GM12878 (cell line): ENCODE data around the gene MEIG1. TPM values are rescaled to one million over a fixed set of nuclear protein-coding genes. Genes with fewer than 3 reads are reported as not detected.
"Not testable (repeated sequence)": the region's sequence is repeated elsewhere in the genome, so short reads cannot be mapped to it uniquely, and the experiment has no call there.

Experiments
- ATAC-seq: fragments of 200-7000 bp; cut with Tn5 transposase; 3 replicates; pipeline ENCODE4 v1.9.1; 2020; ENCODE audit warnings: mild to moderate bottlenecking, moderate library complexity
- BruUV-seq: library from RNA; stranded (reverse); fragments of 400-500 nt; replicated peaks from 2 replicates; lab custom pipeline; 2021; lab: Mats Ljungman, UMichigan
- CTCF ChIA-PET: fragments of 300-600 bp; sonication (Branson Sonifier 250); formaldehyde crosslinking; extraction: SDS; loops from one replicate; lab custom pipeline; 2021; ENCODE audit warnings: inconsistent platforms; lab: Yijun Ruan, JAX
- POLR2A ChIA-PET: fragments of 350-600 bp; formaldehyde crosslinking; extraction: SDS; loops from one replicate; lab custom pipeline; 2021; ENCODE audit warnings: inconsistent platforms; lab: Charles Lee
- RAD21 ChIA-PET: fragments of 300-600 bp; sonication (Branson Sonifier 250); formaldehyde crosslinking; loops from one replicate; lab custom pipeline; 2023; ENCODE audit warnings: antibody characterized with exemption; ENCODE audit not compliant: unreplicated experiment; lab: Charles Lee
- SMC1A ChIA-PET: fragments of 300-600 bp; sonication (Branson Sonifier 250); formaldehyde crosslinking; loops from one replicate; lab custom pipeline; 2023; ENCODE audit not compliant: unreplicated experiment, uncharacterized antibody; lab: Charles Lee
- DNase-seq: peaks from one replicate; pipeline ENCODE4 v3.0.0-alpha.2; 2011; ENCODE audit warnings: low read depth, low spot score
- FAIRE-seq: peaks from 3 replicates; lab custom pipeline; 2011; peaks lifted over from hg19 to GRCh38; lab: Jason Lieb, UNC
- H2AFZ ChIP-seq: 2 replicates; pipeline ENCODE4 v1.6.0; 2011; ENCODE audit warnings: low read depth, low read length, control low read depth; ENCODE audit not compliant: control insufficient read depth
- H3K27ac ChIP-seq: 2 replicates; pipeline ENCODE4 v1.5.1; 2011; ENCODE audit warnings: control low read depth; ENCODE audit not compliant: control insufficient read depth, insufficient read depth
- H3K27me3 ChIP-seq, 2 experiments: replicated peaks in 1 of 2; 2 replicates each; pipeline versions ENCODE4 v1.6.0 to v1.6.1; 2011; ENCODE audit warnings: low read length in 1 of 2; ENCODE audit not compliant: control insufficient read depth in 2 of 2, insufficient read depth in 2 of 2
- H3K36me3 ChIP-seq, 2 experiments: 2 replicates each; pipeline ENCODE4 v1.5.1; 2011; ENCODE audit warnings: low read length in 1 of 2; ENCODE audit not compliant: control insufficient read depth in 2 of 2, insufficient read depth in 2 of 2
- H3K4me1 ChIP-seq: 2 replicates; pipeline ENCODE4 v1.6.1; 2011; ENCODE audit warnings: mild to moderate bottlenecking, low read length, moderate library complexity, mixed read lengths; ENCODE audit not compliant: control insufficient read depth, insufficient read depth
- H3K4me2 ChIP-seq: 2 replicates; pipeline ENCODE4 v1.6.0; 2011; ENCODE audit warnings: control low read depth; ENCODE audit not compliant: control insufficient read depth, insufficient read depth
- H3K4me3 ChIP-seq: fragments of 200-600 bp; sonication (generic); 2 replicates; pipeline ENCODE4 v1.5.1; 2016
- H3K79me2 ChIP-seq: 2 replicates; pipeline ENCODE4 v1.6.0; 2011; ENCODE audit warnings: low read length; ENCODE audit not compliant: control insufficient read depth, insufficient read depth
- H3K9ac ChIP-seq: 2 replicates; pipeline ENCODE4 v1.8.0; 2011; ENCODE audit warnings: low read length, control low read depth, mixed read lengths; ENCODE audit not compliant: control insufficient read depth, insufficient read depth
- H3K9me3 ChIP-seq: replicated peaks from 3 replicates; pipeline ENCODE4 v1.5.1; 2011; ENCODE audit warnings: mild to moderate bottlenecking, low read length; ENCODE audit not compliant: control insufficient read depth, insufficient read depth
- H4K20me1 ChIP-seq: 2 replicates; pipeline ENCODE4 v1.6.0; 2011; ENCODE audit not compliant: control insufficient read depth, insufficient read depth
- BCL11A ChIP-seq: IDR thresholded peaks from 2 replicates; pipeline ENCODE4 v1.6.1; 2011; ENCODE audit warnings: low read depth, low read length
- CBFB ChIP-seq: IDR thresholded peaks from 2 replicates; pipeline ENCODE4 v1.6.1; 2016; ENCODE audit warnings: antibody characterized with exemption, low read depth
- CEBPZ ChIP-seq: fragments of 150-350 bp; IDR thresholded peaks from 2 replicates; pipeline ENCODE4 v1.6.1; 2016; ENCODE audit warnings: low read depth, low read length
- FOXM1 ChIP-seq: IDR thresholded peaks from 2 replicates; pipeline ENCODE4 v1.6.1; 2012; ENCODE audit warnings: low read depth, mild to moderate bottlenecking, inconsistent platforms, low read length, moderate library complexity
- IKZF2 ChIP-seq, 2 experiments: fragments of 450-650 bp; IDR thresholded peaks; 2 replicates each; pipeline ENCODE4 v1.6.1; 2017; ENCODE audit warnings: mild to moderate bottlenecking in 2 of 2, moderate library complexity in 2 of 2
- KDM1A ChIP-seq: fragments of 200-600 bp; sonication (generic); IDR thresholded peaks from 2 replicates; pipeline ENCODE4 v1.6.1; 2016; ENCODE audit warnings: borderline replicate concordance
- MXI1 ChIP-seq: fragments of 150-350 bp; IDR thresholded peaks from 2 replicates; pipeline ENCODE4 v1.6.1; 2011; ENCODE audit warnings: low read depth, mild to moderate bottlenecking, inconsistent platforms, low read length, improper control_type of control experiment
- RB1 ChIP-seq: fragments of 450-650 bp; formaldehyde crosslinking; IDR thresholded peaks from 2 replicates; pipeline ENCODE4 v1.6.1; 2017; ENCODE audit warnings: mild to moderate bottlenecking, borderline replicate concordance
- SUZ12 ChIP-seq: fragments of 200-600 bp; sonication (generic); IDR thresholded peaks from one replicate; pipeline ENCODE4 v1.6.1; 2018; ENCODE audit warnings: antibody characterized with exemption, mild to moderate bottlenecking; ENCODE audit not compliant: unreplicated experiment
- TAF1 ChIP-seq: IDR thresholded peaks from 2 replicates; pipeline ENCODE4 v1.6.1; 2011; ENCODE audit warnings: mild to moderate bottlenecking, low read depth, low read length, borderline replicate concordance
- TBL1XR1 ChIP-seq: IDR thresholded peaks from 2 replicates; pipeline ENCODE4 v1.6.1; 2012; ENCODE audit warnings: low read depth, low read length, improper control_type of control experiment
- ZNF207 ChIP-seq: fragments of 450-650 bp; IDR thresholded peaks from 2 replicates; pipeline ENCODE4 v1.6.1; 2014; ENCODE audit warnings: antibody characterized with exemption, mild to moderate bottlenecking, borderline replicate concordance
- ZNF687 ChIP-seq: fragments of 450-650 bp; IDR thresholded peaks from 2 replicates; pipeline ENCODE4 v1.6.1; 2017; ENCODE audit warnings: mild to moderate bottlenecking, moderate library complexity
- whole genome bisulfite sequencing: methylation state at CpG from one replicate; pipeline ENCODE4 v1.1.6; 2016; ENCODE audit warnings: low lambda C conversion rate; ENCODE audit not compliant: insufficient replicate concordance, insufficient coverage; ENCODE audit errors: missing lambda C conversion rate; 5-methylcytosine and 5-hydroxymethylcytosine counted together
- in situ Hi-C: fragments of 300-500 bp; cut with MboI; formaldehyde crosslinking; loops from 9 replicates; pipeline ENCODE4 v1.14.3; 2018; ENCODE audit warnings: mixed read lengths
- intact Hi-C: fragments of 100-400 bp; cut with micrococcal nuclease; formaldehyde crosslinking; loops from one replicate; pipeline ENCODE4 v1.14.2; 2022; ENCODE audit not compliant: unreplicated experiment
- polyA plus RNA-seq, 11 experiments: library from polyadenylated mRNA; depleted of rRNA in 4 of 11; unstranded in 6 of 11; stranded (reverse) in 5 of 11; fragments of >200 nt; fragmentation: Nextera tagmentation in 4 of 11; fragmentation: Illumina TruSeq in 1 of 11; extraction: Ambion mirVana in 4 of 11; extraction: Trizol in 1 of 11; gene quantifications; 1 replicate in 1 of 11; 2 replicates in 10 of 11; pipeline versions ENCODE4 v1.2.1 to v1.2.3, GENCODE V29; 2011 to 2016; ENCODE audit warnings: inconsistent platforms in 2 of 11, missing spikeins in 2 of 11, low read depth in 1 of 11
- total RNA-seq, 4 experiments: library from RNA; depleted of rRNA in 3 of 4; stranded (reverse); fragments of >200 nt in 3 of 4; fragmentation: Illumina TruSeq in 1 of 4; extraction: Trizol in 1 of 4; gene quantifications; 2 replicates each; pipeline versions ENCODE4 v1.2.1 to v1.2.3, GENCODE V29; 2013 to 2021

MEIG1 gene
- total and polyA plus RNA-seq, 10 of the 15 experiments (the other 5 are each of a cell fraction or from before 2014, with no cell fraction given), result 0.13 to 1.9 (median 0.80) TPM; not detected in 2

- no peak for TF ChIP-seq ZNF687
- no peak for TF ChIP-seq FOXM1
- TF ChIP-seq ZNF207, result no peak
- no peak for TF ChIP-seq IKZF2 (IDR thresholded peaks at IDR 0.05)
- no peak for TF ChIP-seq TBL1XR1
- TF ChIP-seq BCL11A, result no peak
- no peak for TF ChIP-seq RB1
- TF ChIP-seq CEBPZ, result no peak
- no peak for TF ChIP-seq SUZ12
- TF ChIP-seq CBFB, result no peak
- TF ChIP-seq MXI1, result no peak
- TF ChIP-seq KDM1A, result no peak
- no peak for TF ChIP-seq TAF1
These were observed 36.9 kb downstream of the MEIG1 start (continued) for GRCh38 chr10:14995964-14996565.

- H3K9ac ChIP-seq, DNase-seq, POLR2A ChIA-PET, H4K20me1 ChIP-seq, FAIRE-seq, H3K4me2 ChIP-seq, RAD21 ChIA-PET, H3K36me3 ChIP-seq, H2AFZ ChIP-seq, SMC1A ChIA-PET, ATAC-seq, H3K27ac ChIP-seq, H3K4me3 ChIP-seq, H3K4me1 ChIP-seq, BruUV-seq, in situ Hi-C loops, H3K9me3 ChIP-seq, H3K27me3 ChIP-seq, H3K79me2 ChIP-seq, intact Hi-C loops: not testable (repeated sequence)
- CTCF ChIA-PET, result interaction anchor here (0.8 kb wide), 1 partner anchor 22 kb away, joined by 4 read pairs; no protein-coding TSS in a partner anchor
- 39% methylated on average over 5 of the region's 5 CpGs for WGBS
These were observed 54.3 kb downstream of the MEIG1 start for GRCh38 chr10:15013530-15013929.
